ENCODE measurements around the gene UBR2. TPM values are rescaled to one million over a fixed set of nuclear protein-coding genes. Genes with fewer than 3 reads are reported as not detected.
"Not testable (repeated sequence)": the region's sequence is repeated elsewhere in the genome, so short reads cannot be mapped to it uniquely, and the experiment has no call there.

Gene UBR2
- total RNA-seq, 2 donors from 2014 or later: 35.1 to 40.7 TPM

- ATAC-seq (no peak), DNase-seq (no peak)
- H3K27ac Mint-ChIP-seq: peak overlapping the region; percentile 16
- H3K27me3 Mint-ChIP-seq: no peaks in the 10 kb centered on the region
- H3K4me1 Mint-ChIP-seq: peaks cover 3% of the 10 kb centered on the region
- peaks cover 10% of the 10 kb centered on the region for H3K36me3 Mint-ChIP-seq (ENCODE audit: low read depth)
- no peak overlapping the region for H3K4me3 Mint-ChIP-seq
- H3K9me3 ChIP-seq (ENCODE audit: control insufficient read depth, low read length, poor library complexity, severe bottlenecking): no peaks in the 10 kb centered on the region
Measured at GRCh38 chr6:42644211-42644610, 80.4 kb downstream of the UBR2 start.

- no peak overlapping the region for H3K27ac Mint-ChIP-seq
- ATAC-seq (no peak), DNase-seq (no peak)
- H3K36me3 Mint-ChIP-seq (ENCODE audit: low read depth): peaks cover 1% of the 10 kb centered on the region
- H3K4me1 Mint-ChIP-seq: no peaks in the 10 kb centered on the region
- H3K27me3 Mint-ChIP-seq: no peaks in the 10 kb centered on the region
- no peaks in the 10 kb centered on the region for H3K9me3 ChIP-seq (ENCODE audit: control insufficient read depth, low read length, poor library complexity, severe bottlenecking)
- no peak overlapping the region for H3K4me3 Mint-ChIP-seq
Measured at GRCh38 chr6:42652024-42652746, 88.4 kb downstream of the UBR2 start.

- DNase-seq: no peak
- Mint-ChIP-seq H3K4me3 (no peak overlapping the region), H3K36me3 (ENCODE audit: low read depth) (peaks cover 3% of the 10 kb centered on the region), H3K27me3 (no peaks in the 10 kb centered on the region), H3K27ac (no peak overlapping the region), H3K4me1 (no peaks in the 10 kb centered on the region)
- ATAC-seq: no peak
- H3K9me3 ChIP-seq (ENCODE audit: control insufficient read depth, low read length, poor library complexity, severe bottlenecking): no peaks in the 10 kb centered on the region
Measured at GRCh38 chr6:42653851-42654250, 90.0 kb downstream of the UBR2 start.

GRCh38 chr6:42659806-42660205 lies 96.0 kb downstream of the UBR2 start:
- peaks cover 2% of the 10 kb centered on the region for H3K4me1 Mint-ChIP-seq
- H3K27ac Mint-ChIP-seq: no peak overlapping the region
- DNase-seq: no peak

GRCh38 chr6:42661540-42662153 lies 97.8 kb downstream of the UBR2 start:
- peak; percentile 94 for ATAC-seq
- H3K9me3 ChIP-seq (ENCODE audit: control insufficient read depth, low read length, poor library complexity, severe bottlenecking): no peaks in the 10 kb centered on the region
- H3K4me3 Mint-ChIP-seq: no peak overlapping the region
- H3K27ac Mint-ChIP-seq: no peak overlapping the region
- H3K36me3 Mint-ChIP-seq (ENCODE audit: low read depth): peaks cover 10% of the 10 kb centered on the region
- H3K27me3 Mint-ChIP-seq: no peaks in the 10 kb centered on the region
- peak; percentile 71 to 79 (median 72) for DNase-seq
- peaks cover 5% of the 10 kb centered on the region for H3K4me1 Mint-ChIP-seq

More at GRCh38 chr6:42659806-42660205, 96.0 kb downstream of the UBR2 start:
- Mint-ChIP-seq H3K27me3 (no peaks in the 10 kb centered on the region), H3K4me3 (no peak overlapping the region), H3K36me3 (ENCODE audit: low read depth) (peaks cover 8% of the 10 kb centered on the region)
- no peak for ATAC-seq
- H3K9me3 ChIP-seq (ENCODE audit: control insufficient read depth, low read length, poor library complexity, severe bottlenecking): no peaks in the 10 kb centered on the region

GRCh38 chr6:42664718-42665117 lies 100.9 kb downstream of the UBR2 start:
- DNase-seq: no peak
- no peaks in the 10 kb centered on the region for H3K9me3 ChIP-seq (ENCODE audit: control insufficient read depth, low read length, poor library complexity, severe bottlenecking)
- peaks cover 9% of the 10 kb centered on the region for H3K36me3 Mint-ChIP-seq (ENCODE audit: low read depth)
- H3K4me1 Mint-ChIP-seq: peaks cover 5% of the 10 kb centered on the region
- no peak overlapping the region for H3K27ac Mint-ChIP-seq
- H3K27me3 Mint-ChIP-seq: no peaks in the 10 kb centered on the region
- no peak overlapping the region for H3K4me3 Mint-ChIP-seq
- no peak for ATAC-seq

- H3K9me3 ChIP-seq (ENCODE audit: control insufficient read depth, low read length, poor library complexity, severe bottlenecking); H3K4me3 Mint-ChIP-seq; H3K4me1 Mint-ChIP-seq; DNase-seq; ATAC-seq; H3K27me3 Mint-ChIP-seq: not testable (repeated sequence)
- H3K27ac Mint-ChIP-seq: peak overlapping the region; percentile 39
- H3K36me3 Mint-ChIP-seq (ENCODE audit: low read depth): peaks cover 13% of the 10 kb centered on the region
Measured at GRCh38 chr6:42674368-42674767, 110.5 kb downstream of the UBR2 start.

- peaks cover 14% of the 10 kb centered on the region for H3K36me3 Mint-ChIP-seq (ENCODE audit: low read depth)
- H3K27me3 Mint-ChIP-seq: no peaks in the 10 kb centered on the region
- H3K27ac Mint-ChIP-seq: peak overlapping the region; percentile 39
- no peaks in the 10 kb centered on the region for H3K9me3 ChIP-seq (ENCODE audit: control insufficient read depth, low read length, poor library complexity, severe bottlenecking)
- H3K4me3 Mint-ChIP-seq: no peak overlapping the region
- H3K4me1 Mint-ChIP-seq: peaks cover 9% of the 10 kb centered on the region
- DNase-seq (no peak), ATAC-seq (no peak)
Measured at GRCh38 chr6:42674780-42675179, 111.0 kb downstream of the UBR2 start.

GRCh38 chr6:42679358-42679757 lies 115.5 kb downstream of the UBR2 start:
- Mint-ChIP-seq H3K36me3 (ENCODE audit: low read depth) (peaks cover 3% of the 10 kb centered on the region), H3K27ac (no peak overlapping the region), H3K4me3 (no peak overlapping the region)

GRCh38 chr6:42688281-42688680 lies 124.5 kb downstream of the UBR2 start:
- no peak for DNase-seq
- H3K27me3 Mint-ChIP-seq: no peaks in the 10 kb centered on the region
- H3K27ac Mint-ChIP-seq: no peak overlapping the region
- H3K4me3 Mint-ChIP-seq: no peak overlapping the region
- H3K9me3 ChIP-seq (ENCODE audit: control insufficient read depth, low read length, poor library complexity, severe bottlenecking): no peaks in the 10 kb centered on the region
- peaks cover 9% of the 10 kb centered on the region for H3K36me3 Mint-ChIP-seq (ENCODE audit: low read depth)
- peaks cover 5% of the 10 kb centered on the region for H3K4me1 Mint-ChIP-seq
- ATAC-seq: no peak

More at GRCh38 chr6:42679358-42679757, 115.5 kb downstream of the UBR2 start:
- H3K9me3 ChIP-seq (ENCODE audit: control insufficient read depth, low read length, poor library complexity, severe bottlenecking): no peaks in the 10 kb centered on the region
- ATAC-seq: no peak
- DNase-seq: no peak
- no peaks in the 10 kb centered on the region for H3K4me1 Mint-ChIP-seq
- no peaks in the 10 kb centered on the region for H3K27me3 Mint-ChIP-seq

- no peaks in the 10 kb centered on the region for H3K27me3 Mint-ChIP-seq
- H3K27ac Mint-ChIP-seq: peak overlapping the region; percentile 81
- DNase-seq (no peak), ATAC-seq (no peak)
- peaks cover 10% of the 10 kb centered on the region for H3K36me3 Mint-ChIP-seq (ENCODE audit: low read depth)
- H3K9me3 ChIP-seq (ENCODE audit: control insufficient read depth, low read length, poor library complexity, severe bottlenecking): no peaks in the 10 kb centered on the region
- peaks cover 14% of the 10 kb centered on the region for H3K4me1 Mint-ChIP-seq
- no peak overlapping the region for H3K4me3 Mint-ChIP-seq
Measured at GRCh38 chr6:42689371-42689770, 125.5 kb downstream of the UBR2 start.

GRCh38 chr6:42690151-42690702 lies 126.4 kb downstream of the UBR2 start:
- H3K9me3 ChIP-seq (ENCODE audit: control insufficient read depth, low read length, poor library complexity, severe bottlenecking): no peaks in the 10 kb centered on the region
- Mint-ChIP-seq H3K4me3 (no peak overlapping the region), H3K27me3 (no peaks in the 10 kb centered on the region), H3K27ac (peak overlapping the region; percentile 81), H3K4me1 (peaks cover 14% of the 10 kb centered on the region), H3K36me3 (ENCODE audit: low read depth) (peaks cover 10% of the 10 kb centered on the region)
- no peak for ATAC-seq
- DNase-seq: no peak

- H3K36me3 Mint-ChIP-seq (ENCODE audit: low read depth): peaks cover 10% of the 10 kb centered on the region
- peak overlapping the region; percentile 81 for H3K27ac Mint-ChIP-seq
- no peaks in the 10 kb centered on the region for H3K27me3 Mint-ChIP-seq
- H3K4me3 Mint-ChIP-seq: no peak overlapping the region
- DNase-seq (no peak), ATAC-seq (no peak)
- no peaks in the 10 kb centered on the region for H3K9me3 ChIP-seq (ENCODE audit: control insufficient read depth, low read length, poor library complexity, severe bottlenecking)
- peaks cover 14% of the 10 kb centered on the region for H3K4me1 Mint-ChIP-seq
Measured at GRCh38 chr6:42690872-42691271, 127.0 kb downstream of the UBR2 start.

Data from T-helper 17 cell (primary cell).